SK-MEL-5 (cell line): ENCODE measurements around the gene GRM1. TPM values are rescaled to one million over a fixed set of nuclear protein-coding genes. Genes with fewer than 3 reads are reported as not detected.
A peak's percentile ranks its signal among the peaks of the same experiment; 100 is the strongest.

Source experiments
- DNase-seq: peaks from one replicate; pipeline ENCODE4 v3.0.0-alpha.2; 2016; ENCODE audit warnings: low read depth, low spot score
- in situ Hi-C: cut with HindIII; loops from 2 replicates; pipeline ENCODE4 v1.10.0; 2016; ENCODE audit warnings: low sequenced_read_pairs, high pct_unique_total_duplicates, low pct_unique_long_range_greater_than_20kb
- total RNA-seq: library from RNA; depleted of rRNA; stranded (reverse); fragments of >200 nt; shearing (Covaris generic); gene quantifications from 2 replicates; pipeline ENCODE4 v1.2.3, GENCODE V29; 2014

Gene GRM1
- total RNA-seq, 1 experiment from 2014 or later = 0.26 TPM

DNA sequence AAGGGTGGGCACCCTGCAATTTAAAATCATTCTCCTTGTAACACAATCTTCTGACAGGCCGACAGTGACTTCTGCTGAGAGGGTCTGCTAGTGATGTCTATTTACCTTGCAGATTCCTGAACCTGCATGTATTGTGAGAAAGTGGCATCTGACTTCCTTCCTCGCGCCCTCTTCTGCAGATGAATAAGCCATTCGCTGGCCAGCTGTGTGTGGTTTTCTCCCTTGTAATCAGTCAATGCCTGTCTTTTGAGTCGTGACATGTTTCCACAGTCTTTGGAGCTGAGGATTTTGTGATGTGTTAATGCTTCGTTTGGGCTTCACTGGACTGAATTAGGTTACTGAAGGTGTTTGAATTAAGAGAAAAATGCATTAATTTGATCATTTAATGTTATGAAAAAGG lies 125.3 kb downstream of the GRM1 start:
- DNase-seq = peak; percentile 34
- in situ Hi-C loops = no loop called here

GRCh38 chr6:146161664-146162063 lies 132.8 kb downstream of the GRM1 start:
- no peak for DNase-seq
- in situ Hi-C loops = no loop called here

GRCh38 chr6:146169872-146170271 lies 141.0 kb downstream of the GRM1 start:
- in situ Hi-C loops = no loop called here
- DNase-seq = no peak

GRCh38 chr6:146177785-146178184 lies 148.9 kb downstream of the GRM1 start:
- DNase-seq = no peak
- in situ Hi-C loops = no loop called here

- in situ Hi-C loops = no loop called here
Measured at GRCh38 chr6:146183831-146184230, 155.0 kb downstream of the GRM1 start.

GRCh38 chr6:146184701-146185100 lies 155.8 kb downstream of the GRM1 start:
- DNase-seq = no peak
- in situ Hi-C loops = no loop called here

More at GRCh38 chr6:146183831-146184230, 155.0 kb downstream of the GRM1 start:
- DNase-seq = no peak

- DNase-seq = no peak
- in situ Hi-C loops = no loop called here
Measured at GRCh38 chr6:146189131-146189530, 160.3 kb downstream of the GRM1 start.

- no peak for DNase-seq
- in situ Hi-C loops = no loop called here
Measured at GRCh38 chr6:146190581-146190980, 161.7 kb downstream of the GRM1 start.

- DNase-seq = no peak
- in situ Hi-C loops = no loop called here
Measured at GRCh38 chr6:146191166-146191565, 162.3 kb downstream of the GRM1 start.

DNA sequence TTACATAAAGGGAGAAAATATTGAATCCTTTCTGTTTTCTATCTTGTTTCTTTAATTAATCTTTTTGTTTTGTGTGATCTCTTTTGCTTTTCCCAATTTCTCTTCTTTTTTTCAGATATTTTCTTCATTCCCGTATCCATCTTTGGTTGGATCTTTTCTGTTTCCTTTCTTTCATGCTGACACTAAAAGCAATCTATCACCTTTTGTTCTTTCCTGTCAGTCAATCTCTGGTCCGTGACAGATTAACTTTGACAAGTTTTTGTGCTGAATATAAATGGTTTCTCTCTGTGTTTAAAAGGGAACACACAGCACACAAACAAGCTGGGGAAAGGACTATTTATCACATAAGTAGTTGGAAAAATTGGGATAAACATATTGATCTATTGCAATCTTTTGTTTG lies 162.8 kb downstream of the GRM1 start:
- DNase-seq = no peak
- in situ Hi-C loops = no loop called here

DNA sequence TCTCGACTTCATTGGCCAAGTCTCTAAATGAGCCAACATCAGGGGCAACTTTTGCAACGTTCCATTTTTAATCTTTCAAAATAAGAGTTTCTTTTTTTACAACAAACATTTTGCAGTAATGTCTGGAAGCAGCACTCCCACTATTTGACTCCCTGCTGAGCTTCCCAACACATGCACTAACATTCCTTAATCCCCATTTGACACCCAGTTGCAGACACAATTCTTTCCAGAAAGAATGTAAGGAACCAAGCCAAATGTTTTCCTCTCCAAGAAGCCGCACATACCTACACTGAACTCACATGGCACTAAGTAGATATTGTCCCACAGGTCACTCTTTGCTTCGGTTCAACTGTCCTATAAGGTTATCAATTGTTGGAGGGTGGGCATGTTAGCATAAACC lies 165.6 kb downstream of the GRM1 start:
- DNase-seq = no peak
- in situ Hi-C loops = no loop called here

- DNase-seq = peak; percentile 81
- in situ Hi-C loops = no loop called here
Measured at GRCh38 chr6:146200176-146200575, 171.3 kb downstream of the GRM1 start.

DNA sequence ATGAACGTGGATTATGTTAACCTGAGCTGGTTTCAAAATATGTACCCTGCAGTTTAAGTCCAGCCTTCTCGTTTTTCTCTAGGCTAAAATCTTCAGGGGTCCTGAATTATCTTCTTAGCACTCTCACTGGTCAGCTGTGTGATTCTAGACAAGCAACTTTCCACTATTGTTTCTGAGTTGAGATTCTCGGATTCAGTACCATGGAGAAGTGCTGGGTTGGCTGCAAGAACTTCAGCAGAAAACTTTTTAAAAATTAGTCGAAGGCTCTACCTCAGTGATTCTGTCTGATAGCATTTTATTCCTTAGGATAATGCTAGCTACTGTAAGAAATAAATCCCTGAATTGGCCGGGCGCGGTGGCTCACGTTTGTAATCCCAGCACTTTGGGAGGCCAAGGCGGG lies 173.7 kb downstream of the GRM1 start:
- no peak for DNase-seq
- in situ Hi-C loops = no loop called here

DNA sequence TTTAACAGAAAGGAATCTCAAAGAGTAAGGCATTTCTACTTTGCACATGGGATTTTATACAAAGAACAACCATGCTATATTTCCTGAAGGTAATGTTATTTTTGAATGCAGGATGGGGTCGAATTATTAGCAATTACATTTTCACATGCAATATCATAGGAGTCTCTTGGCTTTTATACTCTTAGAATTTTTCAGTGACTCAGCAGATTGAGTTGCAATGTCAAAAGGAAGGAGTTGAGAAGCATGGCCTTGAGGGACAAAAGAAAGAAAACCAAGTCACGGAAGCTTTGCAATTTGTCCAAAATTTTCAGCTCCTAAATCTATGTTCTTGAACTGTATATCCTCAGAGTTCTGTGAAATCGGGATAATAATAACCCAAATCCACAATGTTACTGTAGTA lies 181.1 kb downstream of the GRM1 start:
- DNase-seq = no peak

GRCh38 chr6:146210406-146211083 lies 181.7 kb downstream of the GRM1 start:
- DNase-seq = no peak
- in situ Hi-C loops = no loop called here

More for the DNA sequence above, 181.1 kb downstream of the GRM1 start:
- in situ Hi-C loops = no loop called here

- DNase-seq = no peak
- in situ Hi-C loops = no loop called here
Measured at GRCh38 chr6:146211646-146212045, 182.8 kb downstream of the GRM1 start.

DNA sequence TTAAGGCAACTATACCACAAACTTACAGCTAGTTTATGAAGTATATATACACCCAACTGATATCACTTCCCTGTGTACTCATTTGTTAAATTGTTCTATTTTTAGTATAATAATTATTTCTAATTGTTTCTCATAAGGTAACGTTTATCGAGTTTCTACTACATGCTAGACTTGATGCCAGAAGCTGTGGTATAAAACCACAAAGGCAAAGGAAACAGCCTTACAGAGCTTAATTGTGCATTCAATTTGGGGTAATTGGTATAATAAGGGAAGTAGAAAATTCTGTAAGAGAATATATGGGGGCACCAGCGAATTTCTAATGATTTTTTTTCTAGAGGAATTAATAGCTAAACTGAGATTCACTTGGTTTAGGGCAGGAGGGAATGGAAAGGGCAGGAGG lies 183.9 kb downstream of the GRM1 start:
- in situ Hi-C loops = no loop called here

DNA sequence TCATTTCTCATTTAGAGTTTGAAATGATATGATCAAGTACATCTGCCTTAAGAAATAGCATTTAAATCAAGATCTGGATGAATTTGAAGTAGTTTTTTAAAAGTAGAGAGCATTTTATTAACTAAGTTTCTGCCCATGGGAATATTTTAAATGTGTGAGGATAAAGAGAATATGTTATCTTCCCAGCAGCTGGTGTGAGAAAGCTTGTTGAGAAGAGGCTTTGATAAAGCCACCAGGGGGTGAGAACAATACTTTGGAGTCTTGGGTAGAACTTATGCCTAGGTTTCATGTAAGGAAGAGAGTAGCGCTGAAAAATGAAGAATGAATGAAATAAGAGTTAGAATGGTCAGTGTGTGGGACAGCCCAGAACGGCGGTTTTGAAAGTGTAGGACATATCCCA lies 190.2 kb downstream of the GRM1 start:
- no peak for DNase-seq
- in situ Hi-C loops = no loop called here

More for the DNA sequence above, 183.9 kb downstream of the GRM1 start:
- no peak for DNase-seq

DNA sequence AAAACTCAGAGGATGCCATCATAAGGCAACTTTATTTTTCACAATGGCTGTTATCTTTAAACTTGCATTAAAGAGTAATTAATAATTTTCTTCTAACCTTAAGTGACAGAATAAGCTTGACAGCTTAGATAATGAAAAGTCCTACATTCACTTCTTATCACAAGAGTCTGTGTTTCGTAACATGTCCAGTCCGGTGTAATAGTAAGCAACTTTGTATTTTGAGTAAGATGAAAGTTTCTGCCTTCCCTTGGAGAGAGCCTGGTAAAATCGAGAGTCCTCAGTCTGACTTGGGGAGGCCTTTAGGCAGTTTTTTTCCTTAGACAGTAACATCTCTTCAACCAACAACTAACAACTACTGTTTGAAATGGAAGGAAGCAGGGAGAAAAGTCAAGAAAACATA lies 195.6 kb downstream of the GRM1 start:
- no peak for DNase-seq
- in situ Hi-C loops = no loop called here

- in situ Hi-C loops = no loop called here
- DNase-seq = no peak
Measured at GRCh38 chr6:146224988-146225387, 196.1 kb downstream of the GRM1 start.
